ENCODE measurements around the gene HIP1R.

HIP1R gene

DNA sequence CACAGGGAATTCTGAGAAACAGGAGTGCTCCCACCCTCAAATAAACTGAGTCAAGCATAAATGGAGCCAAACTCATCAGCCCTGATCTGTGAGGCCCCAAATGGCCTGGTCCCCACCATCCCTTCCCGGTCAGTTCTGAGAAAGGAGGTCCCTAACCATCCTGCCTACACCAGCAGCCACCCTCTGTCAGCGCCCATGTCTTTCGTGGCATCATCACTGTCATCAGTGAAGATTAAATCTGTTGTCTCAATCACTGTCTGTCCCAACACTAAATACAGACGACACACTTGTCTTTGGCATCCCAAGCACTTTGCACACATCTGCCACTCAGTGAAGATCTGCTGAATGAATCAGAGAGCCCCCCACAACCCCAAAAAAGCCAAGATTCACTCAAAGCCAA, 38.3 kb downstream of the HIP1R start:
- no peaks in the 10 kb centered on the region for H3K9me3 ChIP-seq (ENCODE audit: control insufficient read depth, insufficient read depth, low read depth, low read length)
- TF ChIP-seq ZFP37 (tag by site-specific recombination; IDR thresholded peaks at IDR 0.05) (no peak), ZNF175 (tag by site-specific recombination; IDR thresholded peaks at IDR 0.05) (no peak), ZFP3 (tag by site-specific recombination; IDR thresholded peaks at IDR 0.05; ENCODE audit: low read depth) (no peak), SCRT2 (tag by site-specific recombination; IDR thresholded peaks at IDR 0.05) (no peak), ZNF404 (tag by site-specific recombination; IDR thresholded peaks at IDR 0.05) (no peak), ZNF596 (tag by site-specific recombination; IDR thresholded peaks at IDR 0.05) (no peak), ZNF426 (tag by site-specific recombination; IDR thresholded peaks at IDR 0.05) (no peak), BCL11B (tag by site-specific recombination; IDR thresholded peaks at IDR 0.05; ENCODE audit: low read depth) (no peak), ZFP41 (tag by site-specific recombination; IDR thresholded peaks at IDR 0.05; ENCODE audit: borderline replicate concordance) (no peak), TCF7L2 (IDR thresholded peaks at IDR 0.05; ENCODE audit: borderline replicate concordance, low read depth, low read length) (no peak), ZNF677 (tag by site-specific recombination; IDR thresholded peaks at IDR 0.05) (no peak), ZNF140 (tag by site-specific recombination; IDR thresholded peaks at IDR 0.05) (no peak)
- TF ChIP-seq, protein P1, sequence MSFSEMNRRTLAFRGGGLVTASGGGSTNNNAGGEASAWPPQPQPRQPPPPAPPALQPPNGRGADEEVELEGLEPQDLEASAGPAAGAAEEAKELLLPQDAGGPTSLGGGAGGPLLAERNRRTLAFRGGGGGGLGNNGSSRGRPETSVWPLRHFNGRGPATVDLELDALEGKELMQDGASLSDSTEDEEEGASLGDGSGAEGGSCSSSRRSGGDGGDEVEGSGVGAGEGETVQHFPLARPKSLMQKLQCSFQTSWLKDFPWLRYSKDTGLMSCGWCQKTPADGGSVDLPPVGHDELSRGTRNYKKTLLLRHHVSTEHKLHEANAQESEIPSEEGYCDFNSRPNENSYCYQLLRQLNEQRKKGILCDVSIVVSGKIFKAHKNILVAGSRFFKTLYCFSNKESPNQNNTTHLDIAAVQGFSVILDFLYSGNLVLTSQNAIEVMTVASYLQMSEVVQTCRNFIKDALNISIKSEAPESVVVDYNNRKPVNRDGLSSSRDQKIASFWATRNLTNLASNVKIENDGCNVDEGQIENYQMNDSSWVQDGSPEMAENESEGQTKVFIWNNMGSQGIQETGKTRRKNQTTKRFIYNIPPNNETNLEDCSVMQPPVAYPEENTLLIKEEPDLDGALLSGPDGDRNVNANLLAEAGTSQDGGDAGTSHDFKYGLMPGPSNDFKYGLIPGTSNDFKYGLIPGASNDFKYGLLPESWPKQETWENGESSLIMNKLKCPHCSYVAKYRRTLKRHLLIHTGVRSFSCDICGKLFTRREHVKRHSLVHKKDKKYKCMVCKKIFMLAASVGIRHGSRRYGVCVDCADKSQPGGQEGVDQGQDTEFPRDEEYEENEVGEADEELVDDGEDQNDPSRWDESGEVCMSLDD (tag by site-specific recombination; IDR thresholded peaks at IDR 0.05): no peak
- TF ChIP-seq, protein P2, sequence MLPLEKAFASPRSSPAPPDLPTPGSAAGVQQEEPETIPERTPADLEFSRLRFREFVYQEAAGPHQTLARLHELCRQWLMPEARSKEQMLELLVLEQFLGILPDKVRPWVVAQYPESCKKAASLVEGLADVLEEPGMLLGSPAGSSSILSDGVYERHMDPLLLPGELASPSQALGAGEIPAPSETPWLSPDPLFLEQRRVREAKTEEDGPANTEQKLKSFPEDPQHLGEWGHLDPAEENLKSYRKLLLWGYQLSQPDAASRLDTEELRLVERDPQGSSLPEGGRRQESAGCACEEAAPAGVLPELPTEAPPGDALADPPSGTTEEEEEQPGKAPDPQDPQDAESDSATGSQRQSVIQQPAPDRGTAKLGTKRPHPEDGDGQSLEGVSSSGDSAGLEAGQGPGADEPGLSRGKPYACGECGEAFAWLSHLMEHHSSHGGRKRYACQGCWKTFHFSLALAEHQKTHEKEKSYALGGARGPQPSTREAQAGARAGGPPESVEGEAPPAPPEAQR (tag by site-specific recombination; IDR thresholded peaks at IDR 0.05): no peak
- TF ChIP-seq, protein P3, sequence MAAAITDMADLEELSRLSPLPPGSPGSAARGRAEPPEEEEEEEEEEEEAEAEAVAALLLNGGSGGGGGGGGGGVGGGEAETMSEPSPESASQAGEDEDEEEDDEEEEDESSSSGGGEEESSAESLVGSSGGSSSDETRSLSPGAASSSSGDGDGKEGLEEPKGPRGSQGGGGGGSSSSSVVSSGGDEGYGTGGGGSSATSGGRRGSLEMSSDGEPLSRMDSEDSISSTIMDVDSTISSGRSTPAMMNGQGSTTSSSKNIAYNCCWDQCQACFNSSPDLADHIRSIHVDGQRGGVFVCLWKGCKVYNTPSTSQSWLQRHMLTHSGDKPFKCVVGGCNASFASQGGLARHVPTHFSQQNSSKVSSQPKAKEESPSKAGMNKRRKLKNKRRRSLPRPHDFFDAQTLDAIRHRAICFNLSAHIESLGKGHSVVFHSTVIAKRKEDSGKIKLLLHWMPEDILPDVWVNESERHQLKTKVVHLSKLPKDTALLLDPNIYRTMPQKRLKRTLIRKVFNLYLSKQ (tag by site-specific recombination; IDR thresholded peaks at IDR 0.05; ENCODE audit: borderline replicate concordance): no peak
- no peak overlapping the region for H3K4me3 ChIP-seq (ENCODE audit: low read depth, low read length)
- no peak overlapping the region; the same call in 1 of the 2 replicates for H3K27ac ChIP-seq (ENCODE audit: extremely low read depth, low read depth, low read length)
- CTCF ChIA-PET: interaction anchor here (0.6 kb wide), 1 partner anchor 16 kb away, joined by 3 read pairs; no protein-coding TSS in a partner anchor
- POLR2A ChIA-PET: no interaction called here
- peaks cover 0 to 27% of the 10 kb centered on the region in 2 experiments; a peak in 2 of 3 replicates for H3K36me3 ChIP-seq (ENCODE audit: control insufficient read depth in 2 of 2, insufficient read depth in 1 of 2, low read length in 2 of 2)
- peaks cover 32% of the 10 kb centered on the region for H3K4me1 ChIP-seq (ENCODE audit: control insufficient read depth, insufficient read depth, low read length)

DNA sequence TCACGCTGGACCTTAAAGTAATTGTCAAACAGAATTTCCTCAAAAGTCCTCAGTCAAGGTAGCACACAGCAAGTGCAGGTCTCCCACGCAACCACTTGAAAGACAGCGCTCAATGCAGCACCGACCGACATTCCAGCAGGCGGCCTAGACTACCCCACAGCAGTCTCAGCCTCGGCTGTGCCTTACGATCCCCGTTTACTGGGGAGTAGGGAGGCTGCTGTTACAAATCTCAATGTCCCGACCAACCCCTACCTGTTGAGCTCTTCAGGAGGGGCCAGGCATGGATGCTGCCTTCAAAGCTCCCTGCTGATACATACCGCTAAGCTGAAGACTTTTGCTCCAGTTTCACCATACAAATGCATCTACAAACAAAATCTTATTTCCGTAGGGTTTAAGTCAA, 38.8 kb downstream of the HIP1R start:
- CTCF ChIA-PET: interaction anchor here (0.6 to 0.7 kb wide), 2 partner anchors 14 to 16 kb away, joined by 3 read pairs; no protein-coding TSS in a partner anchor
- TF ChIP-seq ZNF341 (tag by site-specific recombination; IDR thresholded peaks at IDR 0.05; ENCODE audit: low read depth) (peak; percentile 76), MZF1 (tag by site-specific recombination; IDR thresholded peaks at IDR 0.05; ENCODE audit: borderline replicate concordance) (peak; percentile 85; the same call in 1 of the 2 replicates), SCRT2 (tag by site-specific recombination; IDR thresholded peaks at IDR 0.05) (peak; percentile 94), ZNF530 (tag by site-specific recombination; IDR thresholded peaks at IDR 0.05; ENCODE audit: low read depth) (no peak), SCRT1 (tag by site-specific recombination; IDR thresholded peaks at IDR 0.05; ENCODE audit: borderline replicate concordance) (peak; percentile 73), ZNF600 (tag by site-specific recombination; IDR thresholded peaks at IDR 0.05) (peak; percentile 28; the same call in 1 of the 2 replicates), MYNN (tag by site-specific recombination; IDR thresholded peaks at IDR 0.05; ENCODE audit: borderline replicate concordance) (no peak), ZIC2 (tag by site-specific recombination; IDR thresholded peaks at IDR 0.05) (peak; percentile 51)
- TF ChIP-seq, protein P4, sequence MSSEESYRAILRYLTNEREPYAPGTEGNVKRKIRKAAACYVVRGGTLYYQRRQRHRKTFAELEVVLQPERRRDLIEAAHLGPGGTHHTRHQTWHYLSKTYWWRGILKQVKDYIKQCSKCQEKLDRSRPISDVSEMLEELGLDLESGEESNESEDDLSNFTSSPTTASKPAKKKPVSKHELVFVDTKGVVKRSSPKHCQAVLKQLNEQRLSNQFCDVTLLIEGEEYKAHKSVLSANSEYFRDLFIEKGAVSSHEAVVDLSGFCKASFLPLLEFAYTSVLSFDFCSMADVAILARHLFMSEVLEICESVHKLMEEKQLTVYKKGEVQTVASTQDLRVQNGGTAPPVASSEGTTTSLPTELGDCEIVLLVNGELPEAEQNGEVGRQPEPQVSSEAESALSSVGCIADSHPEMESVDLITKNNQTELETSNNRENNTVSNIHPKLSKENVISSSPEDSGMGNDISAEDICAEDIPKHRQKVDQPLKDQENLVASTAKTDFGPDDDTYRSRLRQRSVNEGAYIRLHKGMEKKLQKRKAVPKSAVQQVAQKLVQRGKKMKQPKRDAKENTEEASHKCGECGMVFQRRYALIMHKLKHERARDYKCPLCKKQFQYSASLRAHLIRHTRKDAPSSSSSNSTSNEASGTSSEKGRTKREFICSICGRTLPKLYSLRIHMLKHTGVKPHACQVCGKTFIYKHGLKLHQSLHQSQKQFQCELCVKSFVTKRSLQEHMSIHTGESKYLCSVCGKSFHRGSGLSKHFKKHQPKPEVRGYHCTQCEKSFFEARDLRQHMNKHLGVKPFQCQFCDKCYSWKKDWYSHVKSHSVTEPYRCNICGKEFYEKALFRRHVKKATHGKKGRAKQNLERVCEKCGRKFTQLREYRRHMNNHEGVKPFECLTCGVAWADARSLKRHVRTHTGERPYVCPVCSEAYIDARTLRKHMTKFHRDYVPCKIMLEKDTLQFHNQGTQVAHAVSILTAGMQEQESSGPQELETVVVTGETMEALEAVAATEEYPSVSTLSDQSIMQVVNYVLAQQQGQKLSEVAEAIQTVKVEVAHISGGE (tag by site-specific recombination; conservative IDR thresholded peaks at IDR 0.05; ENCODE audit: low read depth): no peak
- Histone ChIP-seq H3K9me3 (ENCODE audit: control insufficient read depth, insufficient read depth, low read depth, low read length) (no peaks in the 10 kb centered on the region), H3K27ac (ENCODE audit: extremely low read depth, low read depth, low read length) (no peak overlapping the region), H3K4me1 (ENCODE audit: control insufficient read depth, insufficient read depth, low read length) (peaks cover 32% of the 10 kb centered on the region), H3K4me3 (ENCODE audit: low read depth, low read length) (no peak overlapping the region), H3K36me3 (ENCODE audit: control insufficient read depth in 2 of 2, insufficient read depth in 1 of 2, low read length in 2 of 2) (peaks cover 0 to 21% of the 10 kb centered on the region in 2 experiments; a peak in 2 of 3 replicates)
- POLR2A ChIA-PET: no interaction called here

Measured in HEK293 (cell line).